Osteocyte (in vitro differentiated cells): Measurements from ENCODE around the gene PLCH2. TPM values are rescaled to one million over a fixed set of nuclear protein-coding genes. Genes with fewer than 3 reads are reported as not detected.

Source experiments
- DNase-seq: peaks from one replicate; pipeline ENCODE4 v3.0.0; 2021; ENCODE audit warnings: mixed read lengths; ENCODE audit not compliant: unreplicated experiment; ENCODE audit errors: extremely low spot score
- H3K27ac Mint-ChIP-seq: one replicate; pipeline ENCODE4 v1.8.0; 2021; ENCODE audit warnings: mild to moderate bottlenecking, mixed read lengths; ENCODE audit not compliant: unreplicated experiment
- H3K27me3 Mint-ChIP-seq: one replicate; pipeline ENCODE4 v1.8.0; 2021; ENCODE audit warnings: mixed read lengths; ENCODE audit not compliant: unreplicated experiment
- H3K36me3 Mint-ChIP-seq: one replicate; pipeline ENCODE4 v1.8.0; 2021; ENCODE audit warnings: mixed read lengths; ENCODE audit not compliant: unreplicated experiment
- H3K4me1 Mint-ChIP-seq: one replicate; pipeline ENCODE4 v1.8.0; 2021; ENCODE audit warnings: mixed read lengths; ENCODE audit not compliant: unreplicated experiment
- H3K4me3 Mint-ChIP-seq: one replicate; pipeline ENCODE4 v1.8.0; 2021; ENCODE audit warnings: mild to moderate bottlenecking, moderate library complexity, mixed read lengths; ENCODE audit not compliant: unreplicated experiment
- H3K9me3 Mint-ChIP-seq: one replicate; pipeline ENCODE4 v1.8.0; 2021; ENCODE audit warnings: mixed read lengths; ENCODE audit not compliant: unreplicated experiment
- CTCF ChIP-seq: fragments of 200-600 bp; sonication (generic); IDR thresholded peaks from 2 replicates; pipeline ENCODE4 v1.5.0; 2021; ENCODE audit warnings: antibody characterized with exemption, mild to moderate bottlenecking, moderate library complexity
- total RNA-seq: library from RNA; stranded (reverse); gene quantifications from 2 replicates; pipeline ENCODE4 v1.2.1, GENCODE V29; 2021

Gene PLCH2
- total RNA-seq, 1 donor from 2014 or later = 12.6 TPM

GRCh38 chr1:2473198-2473597, 2.9 kb upstream of the PLCH2 start:
- peaks cover 22% of the 10 kb centered on the region for H3K4me1 Mint-ChIP-seq
- DNase-seq = no peak
- H3K27me3 Mint-ChIP-seq = no peaks in the 10 kb centered on the region
- no peaks in the 10 kb centered on the region for H3K36me3 Mint-ChIP-seq
- no peak for TF ChIP-seq CTCF
- H3K27ac Mint-ChIP-seq = no peak overlapping the region
- H3K4me3 Mint-ChIP-seq = no peak overlapping the region
- H3K9me3 Mint-ChIP-seq = no peaks in the 10 kb centered on the region

GRCh38 chr1:2474104-2474844, 1.8 kb upstream of the PLCH2 start:
- DNase-seq = no peak
- Mint-ChIP-seq H3K9me3 (no peaks in the 10 kb centered on the region), H3K4me3 (no peak overlapping the region), H3K36me3 (no peaks in the 10 kb centered on the region), H3K4me1 (peaks cover 17% of the 10 kb centered on the region), H3K27ac (no peak overlapping the region), H3K27me3 (no peaks in the 10 kb centered on the region)
- no peak for TF ChIP-seq CTCF

- no peak overlapping the region for H3K27ac Mint-ChIP-seq
- H3K4me3 Mint-ChIP-seq = peak overlapping the region; percentile 18
- DNase-seq = no peak
- H3K9me3 Mint-ChIP-seq = no peaks in the 10 kb centered on the region
- peaks cover 17% of the 10 kb centered on the region for H3K4me1 Mint-ChIP-seq
- TF ChIP-seq CTCF = no peak
- H3K27me3 Mint-ChIP-seq = no peaks in the 10 kb centered on the region
- H3K36me3 Mint-ChIP-seq = no peaks in the 10 kb centered on the region
Observed at GRCh38 chr1:2474933-2475371, 1.1 kb upstream of the PLCH2 start.

GRCh38 chr1:2475571-2475970, 518 bp upstream of the PLCH2 start:
- Mint-ChIP-seq H3K4me1 (peaks cover 17% of the 10 kb centered on the region), H3K36me3 (no peaks in the 10 kb centered on the region), H3K4me3 (no peak overlapping the region), H3K27me3 (no peaks in the 10 kb centered on the region), H3K9me3 (no peaks in the 10 kb centered on the region), H3K27ac (no peak overlapping the region)
- no peak for TF ChIP-seq CTCF
- no peak for DNase-seq

GRCh38 chr1:2477309-2477708, 1.2 kb downstream of the PLCH2 start:
- peaks cover 22% of the 10 kb centered on the region for H3K4me1 Mint-ChIP-seq
- no peaks in the 10 kb centered on the region for H3K27me3 Mint-ChIP-seq
- no peaks in the 10 kb centered on the region for H3K9me3 Mint-ChIP-seq
- DNase-seq = no peak
- TF ChIP-seq CTCF = no peak
- no peaks in the 10 kb centered on the region for H3K36me3 Mint-ChIP-seq
- H3K27ac Mint-ChIP-seq = no peak overlapping the region
- no peak overlapping the region for H3K4me3 Mint-ChIP-seq
